Neural cell (in vitro differentiated cells): Measurements from ENCODE around the gene F7. TPM values are rescaled to one million over a fixed set of nuclear protein-coding genes. Genes with fewer than 3 reads are reported as not detected.

Source experiments
- H2AFZ ChIP-seq: fragments of 200-600, 300-800 bp; sonication (generic), shearing (Covaris generic); 2 replicates; pipeline ENCODE4 v1.6.0; 2014; ENCODE audit warnings: low read depth, mild to moderate bottlenecking, antibody characterized with exemption, low read length, moderate library complexity
- H3F3A ChIP-seq: fragments of 200-600 bp; shearing (Covaris generic); 2 replicates; pipeline ENCODE4 v1.6.1; 2016; ENCODE audit warnings: mild to moderate bottlenecking, moderate library complexity, mixed read lengths, antibody characterized with exemption, low read length; ENCODE audit not compliant: insufficient read depth, poor library complexity, severe bottlenecking
- H3K27ac ChIP-seq: fragments of 200-600, 300-800 bp; sonication (generic), shearing (Covaris generic); 2 replicates; pipeline ENCODE4 v1.5.1; 2014; ENCODE audit warnings: mild to moderate bottlenecking, low read length, moderate library complexity
- H3K27me3 ChIP-seq: fragments of 300-800, 200-600 bp; sonication (generic), shearing (Covaris generic); 2 replicates; pipeline ENCODE4 v1.6.0; 2014; ENCODE audit warnings: mild to moderate bottlenecking, low read depth, low read length, moderate library complexity; ENCODE audit not compliant: insufficient read depth
- H3K36me3 ChIP-seq: fragments of 300-800, 200-600 bp; sonication (generic), shearing (Covaris generic); 2 replicates; pipeline ENCODE4 v1.5.1; 2014; ENCODE audit warnings: mild to moderate bottlenecking, antibody characterized with exemption, low read length, moderate library complexity; ENCODE audit not compliant: insufficient read depth
- H3K4me2 ChIP-seq: fragments of 300-800, 200-600 bp; sonication (generic), shearing (Covaris generic); 2 replicates; pipeline ENCODE4 v1.6.0; 2014; ENCODE audit warnings: mild to moderate bottlenecking, low read length
- H3K4me3 ChIP-seq: fragments of 300-800, 200-600 bp; sonication (generic), shearing (Covaris generic); 2 replicates; pipeline ENCODE4 v1.5.1; 2014; ENCODE audit warnings: mild to moderate bottlenecking, low read length, moderate library complexity
- H3K79me2 ChIP-seq: fragments of 200-600 bp; shearing (Covaris generic); replicated peaks from 2 replicates; pipeline ENCODE4 v1.6.0; 2014; ENCODE audit warnings: mild to moderate bottlenecking, low read length, moderate library complexity; ENCODE audit not compliant: insufficient read depth
- H3K9ac ChIP-seq: fragments of 300-800, 200-600 bp; sonication (generic), shearing (Covaris generic); 2 replicates; pipeline ENCODE4 v1.6.1; 2016; ENCODE audit warnings: mild to moderate bottlenecking, low read length, mixed read lengths
- H3K9me2 ChIP-seq: fragments of 200-600 bp; shearing (Covaris generic); 2 replicates; pipeline ENCODE4 v1.6.1; 2016; ENCODE audit warnings: mild to moderate bottlenecking, low read length, mixed read lengths; ENCODE audit not compliant: insufficient read depth
- H3K9me3 ChIP-seq: fragments of 200-600, 300-800 bp; sonication (generic), shearing (Covaris generic); 2 replicates; pipeline ENCODE4 v1.6.1; 2016; ENCODE audit warnings: mild to moderate bottlenecking, mixed run types, low read length, moderate library complexity, mixed read lengths
- H4K20me1 ChIP-seq: fragments of 200-600 bp; shearing (Covaris generic); 2 replicates; pipeline ENCODE4 v1.6.1; 2016; ENCODE audit warnings: mild to moderate bottlenecking, mixed run types; ENCODE audit not compliant: insufficient read depth
- CTCF ChIP-seq: fragments of 450-650 bp; IDR thresholded peaks from 2 replicates; pipeline ENCODE4 v1.5.1; 2014; ENCODE audit warnings: antibody characterized with exemption, mild to moderate bottlenecking, moderate library complexity; ENCODE audit not compliant: poor library complexity, severe bottlenecking
- EP300 ChIP-seq: fragments of 450-650 bp; conservative IDR thresholded peaks from 2 replicates; pipeline ENCODE4 v1.6.1; 2014; ENCODE audit warnings: antibody characterized with exemption, mild to moderate bottlenecking, moderate library complexity; ENCODE audit not compliant: poor library complexity, severe bottlenecking
- EZH2 ChIP-seq: fragments of 200-600, 300-800 bp; shearing (Covaris generic), sonication (generic); IDR thresholded peaks from 2 replicates; pipeline ENCODE4 v1.6.1; 2014; ENCODE audit warnings: antibody characterized with exemption, low read length, borderline replicate concordance, mild to moderate bottlenecking; ENCODE audit not compliant: insufficient read depth, poor library complexity, severe bottlenecking
- MXI1 ChIP-seq: fragments of 450-650 bp; conservative IDR thresholded peaks from 2 replicates; pipeline ENCODE4 v1.6.1; 2014; ENCODE audit warnings: antibody characterized with exemption, mild to moderate bottlenecking; ENCODE audit not compliant: poor library complexity, severe bottlenecking
- POLR2AphosphoS5 ChIP-seq: IDR thresholded peaks from 2 replicates; pipeline ENCODE4 v1.6.1; 2012
- RAD21 ChIP-seq: fragments of 450-650 bp; conservative IDR thresholded peaks from 2 replicates; pipeline ENCODE4 v1.6.1; 2014; ENCODE audit warnings: antibody characterized with exemption, mild to moderate bottlenecking, moderate library complexity
- REST ChIP-seq: IDR thresholded peaks from 2 replicates; pipeline ENCODE4 v1.6.1; 2012; ENCODE audit warnings: borderline replicate concordance
- SMC3 ChIP-seq: fragments of 450-650 bp; conservative IDR thresholded peaks from 2 replicates; pipeline ENCODE4 v1.6.1; 2014; ENCODE audit warnings: antibody characterized with exemption, mild to moderate bottlenecking, moderate library complexity; ENCODE audit not compliant: poor library complexity
- TAF1 ChIP-seq: IDR thresholded peaks from 2 replicates; pipeline ENCODE4 v1.6.1; 2012; ENCODE audit warnings: low read depth
- polyA plus RNA-seq: library from polyadenylated mRNA; depleted of rRNA; stranded (reverse); fragments of >200 nt; gene quantifications from 2 replicates; pipeline ENCODE4 v1.2.3, GENCODE V29; 2014

Gene F7
- polyA plus RNA-seq, 1 donor from 2014 or later, result 0.32 TPM

- H4K20me1 ChIP-seq, result no peaks in the 10 kb centered on the region
- no peaks in the 10 kb centered on the region for H3K9me3 ChIP-seq
- no peaks in the 10 kb centered on the region for H3K9me2 ChIP-seq
- no peak overlapping the region for H2AFZ ChIP-seq
- H3K79me2 ChIP-seq, result no peaks in the 10 kb centered on the region
- no peaks in the 10 kb centered on the region for H3F3A ChIP-seq
- no peak overlapping the region for H3K9ac ChIP-seq
- no peaks in the 10 kb centered on the region for H3K27me3 ChIP-seq
- H3K27ac ChIP-seq, result no peak overlapping the region
- H3K36me3 ChIP-seq, result no peaks in the 10 kb centered on the region
- TF ChIP-seq EP300 (no peak), POLR2AphosphoS5 (no peak), CTCF (no peak), MXI1 (no peak), TAF1 (no peak), REST (no peak), EZH2 (no peak), RAD21 (no peak), SMC3 (no peak)
- no peak overlapping the region for H3K4me2 ChIP-seq
- no peak overlapping the region for H3K4me3 ChIP-seq
Measured at GRCh38 chr13:113143466-113144254, 38.1 kb downstream of the F7 start.

- H4K20me1 ChIP-seq, result no peaks in the 10 kb centered on the region
- H3K79me2 ChIP-seq, result no peaks in the 10 kb centered on the region
- H3K9ac ChIP-seq, result no peak overlapping the region
- TF ChIP-seq SMC3 (no peak), CTCF (no peak), MXI1 (no peak), POLR2AphosphoS5 (no peak), EP300 (no peak), REST (no peak), TAF1 (no peak), EZH2 (no peak), RAD21 (no peak)
- H3K9me3 ChIP-seq, result no peaks in the 10 kb centered on the region
- no peaks in the 10 kb centered on the region for H3K36me3 ChIP-seq
- H3K9me2 ChIP-seq, result no peaks in the 10 kb centered on the region
- no peak overlapping the region for H3K27ac ChIP-seq
- no peaks in the 10 kb centered on the region for H3K27me3 ChIP-seq
- no peak overlapping the region for H3K4me2 ChIP-seq
- H3F3A ChIP-seq, result no peaks in the 10 kb centered on the region
- no peak overlapping the region for H3K4me3 ChIP-seq
- no peak overlapping the region for H2AFZ ChIP-seq
Measured at GRCh38 chr13:113144255-113144629, 38.7 kb downstream of the F7 start.
